ENCODE data around the gene ST3GAL3.

Gene ST3GAL3

GRCh38 chr1:43960798-43961197 lies 253.5 kb downstream of the ST3GAL3 start:
- no peak overlapping the region for H3K4me3 ChIP-seq (ENCODE audit: low read length)
- TF ChIP-seq, protein P1, sequence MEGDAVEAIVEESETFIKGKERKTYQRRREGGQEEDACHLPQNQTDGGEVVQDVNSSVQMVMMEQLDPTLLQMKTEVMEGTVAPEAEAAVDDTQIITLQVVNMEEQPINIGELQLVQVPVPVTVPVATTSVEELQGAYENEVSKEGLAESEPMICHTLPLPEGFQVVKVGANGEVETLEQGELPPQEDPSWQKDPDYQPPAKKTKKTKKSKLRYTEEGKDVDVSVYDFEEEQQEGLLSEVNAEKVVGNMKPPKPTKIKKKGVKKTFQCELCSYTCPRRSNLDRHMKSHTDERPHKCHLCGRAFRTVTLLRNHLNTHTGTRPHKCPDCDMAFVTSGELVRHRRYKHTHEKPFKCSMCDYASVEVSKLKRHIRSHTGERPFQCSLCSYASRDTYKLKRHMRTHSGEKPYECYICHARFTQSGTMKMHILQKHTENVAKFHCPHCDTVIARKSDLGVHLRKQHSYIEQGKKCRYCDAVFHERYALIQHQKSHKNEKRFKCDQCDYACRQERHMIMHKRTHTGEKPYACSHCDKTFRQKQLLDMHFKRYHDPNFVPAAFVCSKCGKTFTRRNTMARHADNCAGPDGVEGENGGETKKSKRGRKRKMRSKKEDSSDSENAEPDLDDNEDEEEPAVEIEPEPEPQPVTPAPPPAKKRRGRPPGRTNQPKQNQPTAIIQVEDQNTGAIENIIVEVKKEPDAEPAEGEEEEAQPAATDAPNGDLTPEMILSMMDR (conservative IDR thresholded peaks at IDR 0.05; ENCODE audit: low read length) = no peak
- no peak for DNase-seq (ENCODE audit: low read depth)

- TF ChIP-seq, protein P1 (conservative IDR thresholded peaks at IDR 0.05; ENCODE audit: low read length) = no peak
- DNase-seq (ENCODE audit: low read depth) = no peak
- H3K4me3 ChIP-seq (ENCODE audit: low read length) = no peak overlapping the region
Observed at GRCh38 chr1:43961692-43962091, 254.4 kb downstream of the ST3GAL3 start.

GRCh38 chr1:43962324-43962723 lies 255.0 kb downstream of the ST3GAL3 start:
- TF ChIP-seq, protein P1 (conservative IDR thresholded peaks at IDR 0.05; ENCODE audit: low read length) = no peak
- no peak overlapping the region for H3K4me3 ChIP-seq (ENCODE audit: low read length)
- no peak for DNase-seq (ENCODE audit: low read depth)

DNA sequence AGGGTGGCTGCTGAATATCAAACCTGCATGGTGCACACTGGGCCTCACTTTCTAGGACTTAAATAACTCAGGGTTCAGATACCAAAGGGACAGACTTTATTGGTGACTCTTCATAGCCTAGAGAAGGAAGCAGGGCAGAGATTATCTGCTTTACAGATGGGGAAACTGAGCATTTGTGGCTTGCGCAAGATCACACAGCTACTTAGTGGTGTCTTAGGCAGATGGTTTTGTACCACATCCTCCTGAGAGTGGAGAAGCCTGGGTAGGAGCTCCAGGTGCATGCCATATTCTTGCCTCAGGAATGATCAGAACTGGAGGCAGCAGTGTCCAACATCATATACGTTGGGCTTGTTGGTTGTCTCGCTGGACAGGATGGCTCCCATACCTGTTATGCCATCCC lies 255.7 kb downstream of the ST3GAL3 start:
- DNase-seq (ENCODE audit: low read depth) = no peak
- TF ChIP-seq, protein P1 (conservative IDR thresholded peaks at IDR 0.05; ENCODE audit: low read length) = no peak
- H3K4me3 ChIP-seq (ENCODE audit: low read length) = no peak overlapping the region

GRCh38 chr1:43963890-43964289 lies 256.6 kb downstream of the ST3GAL3 start:
- TF ChIP-seq, protein P1 (conservative IDR thresholded peaks at IDR 0.05; ENCODE audit: low read length) = no peak
- no peak for DNase-seq (ENCODE audit: low read depth)
- H3K4me3 ChIP-seq (ENCODE audit: low read length) = no peak overlapping the region

DNA sequence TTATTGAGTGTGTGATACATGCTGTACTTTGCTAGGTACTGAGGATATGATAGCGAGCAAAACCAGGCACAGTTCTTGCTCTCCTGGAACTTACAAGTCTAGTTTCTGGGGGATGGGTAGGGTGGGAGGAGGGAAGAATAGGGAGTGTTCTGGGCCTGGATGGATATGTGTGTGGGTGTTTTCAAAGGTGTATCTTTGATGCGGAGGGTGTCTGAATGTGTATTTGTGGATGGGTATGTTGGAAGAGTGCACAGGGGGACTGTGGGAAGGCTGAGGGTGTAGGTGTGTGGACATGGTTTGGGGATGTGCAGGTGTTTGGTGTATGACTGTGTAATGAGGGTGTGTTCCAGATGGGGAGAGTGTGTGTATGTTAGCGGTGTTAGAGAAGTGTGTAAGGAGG lies 258.0 kb downstream of the ST3GAL3 start:
- no peak overlapping the region for H3K4me3 ChIP-seq (ENCODE audit: low read length)
- DNase-seq (ENCODE audit: low read depth) = no peak
- TF ChIP-seq, protein P1 (conservative IDR thresholded peaks at IDR 0.05; ENCODE audit: low read length) = no peak

GRCh38 chr1:43968348-43968948 lies 261.1 kb downstream of the ST3GAL3 start:
- DNase-seq (ENCODE audit: low read depth) = no peak
- TF ChIP-seq, protein P1 (conservative IDR thresholded peaks at IDR 0.05; ENCODE audit: low read length) = no peak
- H3K4me3 ChIP-seq (ENCODE audit: low read length) = no peak overlapping the region

All from AG10803 (cell line).